GM23338 (cell line): ENCODE measurements around the gene UGDH. TPM values are rescaled to one million over a fixed set of nuclear protein-coding genes. Genes with fewer than 3 reads are reported as not detected.

Experiments
- ATAC-seq: fragments of 200-7000 bp; cut with Tn5 transposase; 3 replicates; pipeline ENCODE4 v1.9.1; 2020
- DNase-seq: peaks from one replicate; pipeline ENCODE4 v3.0.0-alpha.2; 2015; ENCODE audit warnings: low spot score
- H2AFZ ChIP-seq: fragments of 200-600 bp; sonication (generic); 2 replicates; pipeline ENCODE4 v1.8.0; 2016; ENCODE audit warnings: antibody characterized with exemption, mild to moderate bottlenecking, moderate library complexity
- H3F3A ChIP-seq: fragments of 200-600 bp; sonication (generic); replicated peaks from 2 replicates; pipeline ENCODE4 v1.8.0; 2017; ENCODE audit warnings: antibody characterized with exemption, mixed run types, low read depth
- H3K27ac ChIP-seq: fragments of 200-600 bp; sonication (generic); 2 replicates; pipeline ENCODE4 v1.6.1; 2016; ENCODE audit warnings: low read depth
- H3K27me3 ChIP-seq: fragments of 200-600 bp; sonication (generic); 2 replicates; pipeline ENCODE4 v1.8.0; 2016; ENCODE audit warnings: mild to moderate bottlenecking, mixed run types, moderate library complexity; ENCODE audit not compliant: insufficient read depth
- H3K36me3 ChIP-seq: fragments of 200-600 bp; sonication (generic); 2 replicates; pipeline ENCODE4 v1.8.0; 2016; ENCODE audit warnings: mild to moderate bottlenecking; ENCODE audit not compliant: insufficient read depth
- H3K4me1 ChIP-seq: fragments of 200-600 bp; sonication (generic); 2 replicates; pipeline ENCODE4 v1.8.0; 2016; ENCODE audit warnings: mild to moderate bottlenecking, moderate library complexity; ENCODE audit not compliant: insufficient read depth
- H3K4me2 ChIP-seq: fragments of 200-600 bp; sonication (generic); 2 replicates; pipeline ENCODE4 v1.7.1; 2017; ENCODE audit warnings: mixed run types
- H3K4me3 ChIP-seq: fragments of 200-600 bp; sonication (generic); 2 replicates; pipeline ENCODE4 v1.6.1; 2016; ENCODE audit warnings: mixed run types
- H3K79me2 ChIP-seq: fragments of 200-600 bp; sonication (generic); replicated peaks from 2 replicates; pipeline ENCODE4 v1.8.0; 2017; ENCODE audit warnings: mild to moderate bottlenecking; ENCODE audit not compliant: insufficient read depth
- H3K9me2 ChIP-seq: fragments of 200-600 bp; sonication (generic); 2 replicates; pipeline ENCODE4 v1.8.0; 2017; ENCODE audit not compliant: insufficient read depth
- H4K20me1 ChIP-seq: fragments of 200-600 bp; sonication (generic); replicated peaks from 2 replicates; pipeline ENCODE4 v1.8.0; 2017; ENCODE audit warnings: mild to moderate bottlenecking; ENCODE audit not compliant: insufficient read depth
- H3K27ac Mint-ChIP-seq: 2 replicates; pipeline ENCODE4 v1.8.0; 2020; ENCODE audit warnings: inconsistent platforms, mild to moderate bottlenecking, moderate library complexity, mixed read lengths
- H3K27me3 Mint-ChIP-seq: 3 replicates; pipeline ENCODE4 v1.8.0; 2022; ENCODE audit warnings: low read depth, mild to moderate bottlenecking, moderate library complexity, mixed read lengths, inconsistent platforms; ENCODE audit not compliant: insufficient read depth, poor library complexity
- H3K36me3 Mint-ChIP-seq: 3 replicates; pipeline ENCODE4 v1.8.0; 2021; ENCODE audit warnings: low read depth, mild to moderate bottlenecking, inconsistent platforms, moderate library complexity, mixed read lengths
- H3K4me1 Mint-ChIP-seq: 3 replicates; pipeline ENCODE4 v1.8.0; 2020; ENCODE audit warnings: mild to moderate bottlenecking, inconsistent platforms, mixed read lengths
- H3K4me3 Mint-ChIP-seq: 3 replicates; pipeline ENCODE4 v1.8.0; 2021; ENCODE audit warnings: moderate library complexity, mild to moderate bottlenecking, inconsistent platforms, mixed read lengths
- H3K9me3 Mint-ChIP-seq: 3 replicates; pipeline ENCODE4 v1.8.0; 2020; ENCODE audit warnings: moderate library complexity, mild to moderate bottlenecking, inconsistent platforms, mixed read lengths
- CTCF ChIP-seq, 2 experiments: fragments of 200-600 bp in 1 of 2; sonication (generic) in 1 of 2; conservative IDR thresholded peaks; 2 replicates each; pipeline versions ENCODE4 v1.5.1 to v1.6.1; 2016 to 2017; ENCODE audit warnings: antibody characterized with exemption in 2 of 2, low read depth in 2 of 2, mild to moderate bottlenecking in 2 of 2, moderate library complexity in 1 of 2
- ETS1 ChIP-seq: IDR thresholded peaks from 2 replicates; pipeline ENCODE4 v1.6.1; 2016; ENCODE audit warnings: antibody characterized with exemption
- EZH2 ChIP-seq: fragments of 200-600 bp; sonication (generic); IDR thresholded peaks from one replicate; pipeline ENCODE4 v1.8.0; 2017; ENCODE audit warnings: antibody characterized with exemption, mild to moderate bottlenecking, low read depth; ENCODE audit not compliant: unreplicated experiment
- EZH2phosphoT487 ChIP-seq: fragments of 200-600 bp; sonication (generic); IDR thresholded peaks from one replicate; pipeline ENCODE4 v1.8.1; 2018; ENCODE audit warnings: antibody characterized with exemption; ENCODE audit not compliant: unreplicated experiment
- NANOG ChIP-seq: IDR thresholded peaks from 2 replicates; pipeline ENCODE4 v1.6.1; 2016; ENCODE audit warnings: antibody characterized with exemption, borderline replicate concordance
- POLR2AphosphoS5 ChIP-seq: IDR thresholded peaks from 2 replicates; pipeline ENCODE4 v1.6.1; 2016; ENCODE audit warnings: antibody characterized with exemption, low read depth
- REST ChIP-seq: IDR thresholded peaks from one replicate; pipeline ENCODE4 v1.6.1; 2018; ENCODE audit warnings: antibody characterized with exemption; ENCODE audit not compliant: unreplicated experiment
- STAT1 ChIP-seq: IDR thresholded peaks from one replicate; pipeline ENCODE4 v1.6.1; 2016; ENCODE audit warnings: antibody characterized with exemption; ENCODE audit not compliant: unreplicated experiment
- ZNF114 ChIP-seq: fragments of 250-450 bp; sonication (Bioruptor Pico); IDR thresholded peaks from 2 replicates; pipeline ENCODE4 v1.5.0; 2020; ENCODE audit warnings: mild to moderate bottlenecking, moderate library complexity
- ZNF462 ChIP-seq: fragments of 250-450 bp; sonication (Bioruptor Pico); IDR thresholded peaks from 2 replicates; pipeline ENCODE4 v1.5.0; 2020; ENCODE audit warnings: mild to moderate bottlenecking, moderate library complexity
- polyA plus RNA-seq: library from polyadenylated mRNA; unstranded; fragments of >200 nt; fragmentation: Nextera tagmentation; extraction: Ambion mirVana; gene quantifications from 2 replicates; pipeline ENCODE4 v1.2.1, GENCODE V29; 2016
- total RNA-seq: library from RNA; depleted of rRNA; stranded (reverse); fragments of >200 nt; shearing (Covaris generic); gene quantifications from 2 replicates; pipeline ENCODE4 v1.2.3, GENCODE V29; 2014

UGDH gene
- total and polyA plus RNA-seq, 2 experiments from 2014 or later, result 48.9 to 81.3 TPM

GRCh38 chr4:39486221-39486804, 40.9 kb downstream of the UGDH start (continued):
- no peak for TF ChIP-seq REST

GRCh38 chr4:39484582-39485272, 42.5 kb downstream of the UGDH start:
- Mint-ChIP-seq H3K27ac (no peak overlapping the region), H3K27me3 (peaks cover 3% of the 10 kb centered on the region), H3K36me3 (peaks cover 9% of the 10 kb centered on the region), H3K4me1 (no peaks in the 10 kb centered on the region), H3K9me3 (peaks cover 15% of the 10 kb centered on the region), H3K4me3 (no peak overlapping the region)
- no peaks in the 10 kb centered on the region for H3K36me3 ChIP-seq
- DNase-seq, result no peak
- no peak overlapping the region for H3K4me3 ChIP-seq
- H2AFZ ChIP-seq, result no peak overlapping the region
- H3K9me2 ChIP-seq, result no peaks in the 10 kb centered on the region
- no peaks in the 10 kb centered on the region for H4K20me1 ChIP-seq
- H3K79me2 ChIP-seq, result no peaks in the 10 kb centered on the region
- no peak overlapping the region for H3K27ac ChIP-seq
- no peaks in the 10 kb centered on the region for H3K4me1 ChIP-seq
- ATAC-seq, result no peak
- no peaks in the 10 kb centered on the region for H3F3A ChIP-seq
- H3K4me2 ChIP-seq, result no peak overlapping the region
- no peaks in the 10 kb centered on the region for H3K27me3 ChIP-seq
- TF ChIP-seq ETS1, result no peak
- TF ChIP-seq ZNF114 (CRISPR knock-in tag), result no peak
- TF ChIP-seq EZH2, result no peak
- TF ChIP-seq EZH2phosphoT487, result no peak
- TF ChIP-seq POLR2AphosphoS5, result no peak
- no peak for TF ChIP-seq CTCF (conservative IDR thresholded peaks at IDR 0.05; ENCODE audit: low read depth in 2 of 2)
- no peak for TF ChIP-seq NANOG
- TF ChIP-seq ZNF462 (CRISPR knock-in tag), result no peak
- no peak for TF ChIP-seq STAT1
